Uterus (tissue), 4 donors: ENCODE data around the gene HOXA3. TPM values are rescaled to one million over a fixed set of nuclear protein-coding genes. Genes with fewer than 3 reads are reported as not detected.

ENCODE experiments used
- DNase-seq, 2 donors: peaks; one replicate each; pipeline ENCODE4 v3.0.0-alpha.2; 2019 to 2020
- H3K27ac ChIP-seq, 2 donors: fragments of 200-600 bp; sonication (generic); 1 replicate in 1 of 2; 2 replicates in 1 of 2; pipeline ENCODE4 v1.5.1; 2016 to 2018
- H3K27me3 ChIP-seq, 2 donors: fragments of 200-600 bp; sonication (generic); one replicate each; pipeline ENCODE4 v1.5.1; 2018 to 2019; ENCODE audit warnings: control low read depth in 1 of 2
- H3K36me3 ChIP-seq, 2 donors: fragments of 200-600 bp; sonication (generic); one replicate each; pipeline ENCODE4 v1.5.1; 2019; ENCODE audit warnings: control low read depth in 1 of 2
- H3K4me1 ChIP-seq, 2 donors: fragments of 200-600 bp; sonication (generic); one replicate each; pipeline ENCODE4 v1.5.1; 2018 to 2019; ENCODE audit warnings: control low read depth in 1 of 2
- H3K4me3 ChIP-seq, 2 donors: fragments of 200-600 bp; sonication (generic); 1 replicate in 1 of 2; 2 replicates in 1 of 2; pipeline ENCODE4 v1.5.1; 2018 to 2019; ENCODE audit warnings: mild to moderate bottlenecking in 1 of 2
- H3K9me3 ChIP-seq, 2 donors: fragments of 200-600 bp; sonication (generic); one replicate each; pipeline ENCODE4 v1.5.1; 2019; ENCODE audit warnings: control low read depth in 1 of 2
- CTCF ChIP-seq, 4 experiments: fragments of 200-600 bp in 2 of 4; fragments of 450-650 bp in 2 of 4; sonication (generic) in 2 of 4; IDR thresholded peaks; one replicate each; pipeline ENCODE4 v1.5.1; 2016 to 2019; ENCODE audit warnings: antibody characterized with exemption in 4 of 4, mild to moderate bottlenecking in 2 of 4, moderate library complexity in 1 of 4
- POLR2A ChIP-seq, 2 donors: fragments of 450-650 bp; IDR thresholded peaks; one replicate each; pipeline ENCODE4 v1.6.1; 2016; ENCODE audit warnings: antibody characterized with exemption in 2 of 2, mild to moderate bottlenecking in 1 of 2, moderate library complexity in 1 of 2
- intact Hi-C: fragments of 100-400 bp; cut with DNase I; formaldehyde crosslinking; loops from one replicate; pipeline ENCODE4 v1.15.1; 2023; ENCODE audit warnings: low total_unique reads
- total RNA-seq, 4 donors: library from RNA; depleted of rRNA in 3 of 4; stranded (reverse); fragments of >200 nt in 3 of 4; gene quantifications; one replicate each; pipeline versions ENCODE4 v1.1.0 to v1.2.4, GENCODE V29; 2014 to 2023
- donor health status: DM: yes; HTN: yes; CAD: no.

HOXA3 gene
- total RNA-seq, 4 donors from 2014 or later, result 1.0 to 34.5 (median 19.0) TPM

DNA sequence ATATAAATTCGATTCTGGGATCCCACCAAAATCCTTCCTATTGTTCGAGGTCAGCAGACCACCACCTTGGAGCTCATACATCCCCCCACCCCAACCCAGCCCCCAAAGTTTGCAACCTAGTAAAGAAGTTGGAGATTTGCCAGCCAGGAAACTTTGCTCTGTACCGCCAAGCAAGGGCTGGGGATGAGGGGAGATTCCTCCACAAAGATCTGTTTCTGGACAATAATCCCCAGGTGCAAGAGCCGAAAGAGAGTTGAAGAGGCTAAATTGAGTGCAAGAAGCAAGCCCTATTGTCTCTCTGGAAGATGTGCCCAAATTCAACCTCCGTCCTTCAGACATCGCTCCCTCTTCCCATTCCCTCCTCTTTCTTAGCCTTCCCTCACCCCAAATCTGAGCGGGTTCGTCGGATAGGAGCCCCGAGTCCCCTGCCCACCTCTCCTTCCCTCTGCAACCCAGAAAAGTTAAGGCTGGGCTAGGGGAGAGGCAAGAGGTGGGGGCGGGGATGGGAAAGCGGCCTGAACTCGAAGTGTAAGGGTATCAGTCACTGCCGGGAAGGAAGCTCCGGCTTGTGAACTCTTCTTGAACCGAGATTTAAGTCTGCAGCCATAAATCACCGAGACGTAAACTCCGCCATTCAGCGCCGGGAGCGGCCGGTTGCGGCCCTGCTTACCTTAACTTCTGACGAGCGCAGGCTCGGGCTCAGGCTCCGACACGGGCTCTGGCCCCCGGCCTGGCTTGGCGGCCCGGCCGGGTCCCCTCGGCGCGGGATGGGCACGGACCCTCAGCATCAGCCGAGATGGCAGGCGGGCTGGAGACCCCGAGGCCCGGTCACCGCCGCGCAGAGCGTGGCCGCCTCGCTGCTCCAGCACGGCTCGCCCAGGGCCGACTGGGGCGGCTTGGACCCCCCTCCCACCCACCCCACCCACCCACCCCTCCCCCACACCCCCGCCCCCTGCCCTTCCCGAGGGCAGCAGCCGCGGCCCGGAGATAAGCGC, 39.1 kb downstream of the HOXA3 start:
- Histone ChIP-seq H3K4me1 (peaks cover 11 to 12% of the 10 kb centered on the region in 2 donors), H3K27ac (peak overlapping the region; percentile 80 to 94), H3K36me3 (no peaks in the 10 kb centered on the region), H3K27me3 (no peaks in the 10 kb centered on the region), H3K9me3 (no peaks in the 10 kb centered on the region), H3K4me3 (peak overlapping the region; percentile 26 to 51)
- TF ChIP-seq CTCF (IDR thresholded peaks at IDR 0.05) (no peak), POLR2A (IDR thresholded peaks at IDR 0.05) (peak in 1 of 2 donors; percentile 31)
- intact Hi-C loops, result no loop called here
- DNase-seq, result peak; percentile 78 to 82

- H3K4me3 ChIP-seq, result no peak overlapping the region
- intact Hi-C loops, result no loop called here
Measured at GRCh38 chr7:27112361-27112760, 40.0 kb downstream of the HOXA3 start.

DNA sequence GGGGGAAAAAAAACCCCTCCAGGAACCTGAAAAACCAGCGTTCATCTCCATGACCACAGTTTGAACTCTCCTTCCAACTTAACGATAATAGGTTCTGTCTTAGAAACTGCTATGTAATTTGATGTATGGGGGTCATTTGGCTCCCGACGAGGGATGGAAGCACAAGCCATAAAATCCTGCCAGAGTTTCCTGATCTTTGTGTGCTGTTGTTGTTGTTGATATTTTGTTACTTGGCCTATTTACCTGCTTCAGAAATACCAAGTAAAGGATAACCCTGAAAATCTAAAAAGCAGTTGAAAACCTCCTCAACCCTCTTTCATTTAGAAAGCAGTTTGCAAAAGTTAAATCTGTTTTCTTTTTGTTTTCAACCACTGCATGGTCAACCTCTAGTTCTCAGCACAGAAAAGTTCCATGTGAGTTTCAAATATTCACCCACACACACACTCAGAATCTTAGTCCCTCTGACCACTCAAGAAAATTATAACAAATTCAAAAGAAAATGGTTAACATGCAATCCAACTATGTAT, 40.6 kb downstream of the HOXA3 start:
- DNase-seq, result no peak
- Histone ChIP-seq H3K4me3 (no peak overlapping the region), H3K36me3 (no peaks in the 10 kb centered on the region), H3K27me3 (no peaks in the 10 kb centered on the region), H3K9me3 (no peaks in the 10 kb centered on the region), H3K27ac (peak overlapping the region; percentile 72 to 80), H3K4me1 (peaks cover 11 to 12% of the 10 kb centered on the region in 2 donors)
- intact Hi-C loops, result no loop called here
- TF ChIP-seq POLR2A (IDR thresholded peaks at IDR 0.05) (no peak), CTCF (IDR thresholded peaks at IDR 0.05) (no peak)

More at GRCh38 chr7:27112361-27112760, 40.0 kb downstream of the HOXA3 start:
- no peak for DNase-seq
- peaks cover 11 to 12% of the 10 kb centered on the region in 2 donors for H3K4me1 ChIP-seq
- no peaks in the 10 kb centered on the region for H3K36me3 ChIP-seq
- H3K27me3 ChIP-seq, result no peaks in the 10 kb centered on the region
- H3K9me3 ChIP-seq, result no peaks in the 10 kb centered on the region
- H3K27ac ChIP-seq, result peak overlapping the region; percentile 80 to 94
- TF ChIP-seq CTCF (IDR thresholded peaks at IDR 0.05), result no peak
- TF ChIP-seq POLR2A (IDR thresholded peaks at IDR 0.05), result no peak

- peak overlapping the region; percentile 72 to 80 for H3K27ac ChIP-seq
- TF ChIP-seq POLR2A (IDR thresholded peaks at IDR 0.05) (no peak), CTCF (IDR thresholded peaks at IDR 0.05) (peak in 1 of 4 experiments; percentile 6)
- no peaks in the 10 kb centered on the region for H3K9me3 ChIP-seq
- peaks cover 11 to 12% of the 10 kb centered on the region in 2 donors for H3K4me1 ChIP-seq
- no peaks in the 10 kb centered on the region for H3K36me3 ChIP-seq
- H3K27me3 ChIP-seq, result no peaks in the 10 kb centered on the region
- H3K4me3 ChIP-seq, result peak overlapping the region in 1 of 2 donors; percentile 6
- DNase-seq, result peak; percentile 66 to 67
- intact Hi-C loops, result no loop called here
Measured at GRCh38 chr7:27111042-27111750, 41.2 kb downstream of the HOXA3 start.
